AG09319 (cell line): ENCODE data around the gene DOCK10.
"Not testable (repeated sequence)": the region's sequence is repeated elsewhere in the genome, so short reads cannot be mapped to it uniquely, and the experiment has no call there.

Experiments used
- DNase-seq: peaks from one replicate; pipeline ENCODE4 v3.0.0-alpha.2; 2010; ENCODE audit warnings: low read depth; ENCODE audit errors: extremely low read depth
- CTCF ChIP-seq: IDR thresholded peaks from 2 replicates; pipeline ENCODE4 v1.5.1; 2011; ENCODE audit warnings: low read depth, mild to moderate bottlenecking, inconsistent platforms, low read length, moderate library complexity

Gene DOCK10

GRCh38 chr2:224946895-224947294 lies 95.4 kb downstream of the DOCK10 start:
- TF ChIP-seq CTCF, result no peak

GRCh38 chr2:224944707-224945547 lies 97.3 kb downstream of the DOCK10 start:
- no peak for DNase-seq

More at GRCh38 chr2:224946895-224947294, 95.4 kb downstream of the DOCK10 start:
- no peak for DNase-seq

GRCh38 chr2:224943601-224944041 lies 98.6 kb downstream of the DOCK10 start:
- DNase-seq, result not testable (repeated sequence)

More at GRCh38 chr2:224944707-224945547, 97.3 kb downstream of the DOCK10 start:
- no peak for TF ChIP-seq CTCF

- DNase-seq, result no peak
- TF ChIP-seq CTCF, result no peak
Observed at GRCh38 chr2:224941960-224942359, 100.3 kb downstream of the DOCK10 start.

- TF ChIP-seq CTCF, result no peak
- DNase-seq, result no peak
Observed at GRCh38 chr2:224940618-224941017, 101.7 kb downstream of the DOCK10 start.

GRCh38 chr2:224938651-224939182 lies 103.6 kb downstream of the DOCK10 start:
- no peak for TF ChIP-seq CTCF
- no peak for DNase-seq

GRCh38 chr2:224937887-224938286 lies 104.4 kb downstream of the DOCK10 start:
- no peak for DNase-seq
- no peak for TF ChIP-seq CTCF
